ENCODE data around the gene UPK3BL2. TPM values are rescaled to one million over a fixed set of nuclear protein-coding genes. Genes with fewer than 3 reads are reported as not detected.
"Not testable (repeated sequence)": the region's sequence is repeated elsewhere in the genome, so short reads cannot be mapped to it uniquely, and the experiment has no call there.

Gene UPK3BL2
- total RNA-seq, 1 experiment from 2014 or later: 4.6 TPM

GRCh38 chr7:102545288-102545687 lies 1.8 kb upstream of the UPK3BL2 start:
- not testable (repeated sequence) for H3K18ac ChIP-seq (ENCODE audit: insufficient read length, low read depth, low read length); H3K23me2 ChIP-seq (ENCODE audit: insufficient read length, low read depth, low read length, poor library complexity, severe bottlenecking); H2BK12ac ChIP-seq (ENCODE audit: insufficient read length, low read depth, low read length); H2BK20ac ChIP-seq (ENCODE audit: low read depth, low read length, poor library complexity, severe bottlenecking); H3K4me2 ChIP-seq (ENCODE audit: insufficient read depth, insufficient read length, low read length); H4K20me1 ChIP-seq (ENCODE audit: control insufficient read depth, insufficient read depth, insufficient read length); H3K79me1 ChIP-seq (ENCODE audit: insufficient read depth, low read depth, low read length, poor library complexity, severe bottlenecking); H3K79me2 ChIP-seq (ENCODE audit: insufficient read depth, low read length); H3K14ac ChIP-seq (ENCODE audit: insufficient read depth, low read length); H3K27ac Mint-ChIP-seq; H3K27ac ChIP-seq (ENCODE audit: insufficient read length, low read depth, low read length); H2BK15ac ChIP-seq (ENCODE audit: low read depth, low read length); H3K27me3 Mint-ChIP-seq (ENCODE audit: low read depth); H2AK5ac ChIP-seq (ENCODE audit: insufficient read length, low read length); H3K4ac ChIP-seq (ENCODE audit: low read depth, low read length); H3T11ph ChIP-seq (ENCODE audit: low read length); H3K9ac ChIP-seq (ENCODE audit: extremely low read depth, insufficient read length, low read length); H3K27me3 ChIP-seq (ENCODE audit: insufficient read depth, low read length); H4K91ac ChIP-seq (ENCODE audit: insufficient read length, low read depth, low read length); H4K8ac ChIP-seq (replicated peaks; ENCODE audit: insufficient read length, low read depth, low read length); H3K9me3 Mint-ChIP-seq; H3K4me3 Mint-ChIP-seq; H3K4me1 ChIP-seq (ENCODE audit: insufficient read depth, low read length); DNase-seq; H3K4me1 Mint-ChIP-seq; H2AFZ ChIP-seq (ENCODE audit: low read length); H3K36me3 Mint-ChIP-seq (ENCODE audit: insufficient read depth in 1 of 3, low read depth in 3 of 3); H2BK120ac ChIP-seq (ENCODE audit: low read depth, low read length, poor library complexity, severe bottlenecking); H3K23ac ChIP-seq (ENCODE audit: insufficient read length, low read depth, low read length); H2BK5ac ChIP-seq (ENCODE audit: insufficient read length, low read length); H4K5ac ChIP-seq (ENCODE audit: insufficient read length, low read depth, low read length); H3K9me3 ChIP-seq (ENCODE audit: control insufficient read depth, low read depth, low read length); H3K56ac ChIP-seq (ENCODE audit: insufficient read length, low read depth, low read length)
- no CpG with 5 or more reads among the region's 12 CpGs for WGBS (ENCODE audit: extremely low coverage, insufficient read length, low lambda C conversion rate)

- H3T11ph ChIP-seq (ENCODE audit: low read length); H3K27ac ChIP-seq (ENCODE audit: insufficient read length, low read depth, low read length); H2BK15ac ChIP-seq (ENCODE audit: low read depth, low read length); H3K9me3 Mint-ChIP-seq; H3K4me1 ChIP-seq (ENCODE audit: insufficient read depth, low read length); H3K36me3 Mint-ChIP-seq (ENCODE audit: insufficient read depth in 1 of 3, low read depth in 3 of 3); H2BK20ac ChIP-seq (ENCODE audit: low read depth, low read length, poor library complexity, severe bottlenecking); H3K27me3 ChIP-seq (ENCODE audit: insufficient read depth, low read length); H2BK5ac ChIP-seq (ENCODE audit: insufficient read length, low read length); H3K4me2 ChIP-seq (ENCODE audit: insufficient read depth, insufficient read length, low read length); H4K20me1 ChIP-seq (ENCODE audit: control insufficient read depth, insufficient read depth, insufficient read length); H3K4ac ChIP-seq (ENCODE audit: low read depth, low read length); H3K18ac ChIP-seq (ENCODE audit: insufficient read length, low read depth, low read length); H3K14ac ChIP-seq (ENCODE audit: insufficient read depth, low read length); H3K79me1 ChIP-seq (ENCODE audit: insufficient read depth, low read depth, low read length, poor library complexity, severe bottlenecking); H3K23me2 ChIP-seq (ENCODE audit: insufficient read length, low read depth, low read length, poor library complexity, severe bottlenecking); H3K23ac ChIP-seq (ENCODE audit: insufficient read length, low read depth, low read length); H3K4me1 Mint-ChIP-seq; H2AK5ac ChIP-seq (ENCODE audit: insufficient read length, low read length); H2BK120ac ChIP-seq (ENCODE audit: low read depth, low read length, poor library complexity, severe bottlenecking); H3K27me3 Mint-ChIP-seq (ENCODE audit: low read depth); H3K4me3 Mint-ChIP-seq; H2AFZ ChIP-seq (ENCODE audit: low read length); H2BK12ac ChIP-seq (ENCODE audit: insufficient read length, low read depth, low read length); H4K5ac ChIP-seq (ENCODE audit: insufficient read length, low read depth, low read length); H3K56ac ChIP-seq (ENCODE audit: insufficient read length, low read depth, low read length); DNase-seq; H3K79me2 ChIP-seq (ENCODE audit: insufficient read depth, low read length); H3K27ac Mint-ChIP-seq; H4K8ac ChIP-seq (replicated peaks; ENCODE audit: insufficient read length, low read depth, low read length); H3K9ac ChIP-seq (ENCODE audit: extremely low read depth, insufficient read length, low read length); H4K91ac ChIP-seq (ENCODE audit: insufficient read length, low read depth, low read length); H3K9me3 ChIP-seq (ENCODE audit: control insufficient read depth, low read depth, low read length): not testable (repeated sequence)
- WGBS (ENCODE audit: extremely low coverage, insufficient read length, low lambda C conversion rate): no CpG with 5 or more reads among the region's 1 CpG
Measured at GRCh38 chr7:102544372-102544771, 876 bp upstream of the UPK3BL2 start.

Data from H9 (cell line).